ENCODE results near the gene PMEL. TPM values are rescaled to one million over a fixed set of nuclear protein-coding genes. Genes with fewer than 3 reads are reported as not detected.

Gene PMEL
- total and polyA plus RNA-seq, 2 of the 8 experiments (the other 6 are each of a cell fraction or from before 2014, with no cell fraction given): 120 to 382 TPM

DNA sequence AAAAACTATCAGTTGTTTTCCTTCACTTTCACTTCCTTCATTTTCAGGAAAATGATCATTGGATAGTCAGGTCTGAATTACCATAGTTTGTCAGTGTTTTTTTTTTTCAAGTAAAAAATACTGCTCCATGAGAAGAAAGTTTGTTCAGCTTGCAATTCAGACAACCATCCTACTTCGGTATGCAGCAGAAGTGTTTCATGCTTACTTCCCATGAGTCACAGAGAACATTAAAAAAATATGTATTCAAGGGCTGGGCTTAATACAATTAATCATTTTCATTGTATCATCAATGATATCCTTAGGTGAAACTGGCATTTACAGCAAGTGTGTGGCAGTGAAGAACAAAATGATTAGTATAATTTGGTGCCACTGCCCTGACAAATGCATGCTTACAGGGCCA is 59.8 kb downstream of the PMEL start:
- Histone ChIP-seq H3K79me2 (ENCODE audit: control insufficient read depth in 1 of 2, insufficient read depth in 2 of 2, low read length in 2 of 2) (no peaks in the 10 kb centered on the region; a peak in 1 of 4 replicates), H3K27me3 (replicated peaks in 1 of 4; ENCODE audit: control insufficient read depth in 3 of 4, extremely low read depth in 1 of 4, insufficient read depth in 3 of 4, low read length in 3 of 4) (no peaks in the 10 kb centered on the region), H2AFZ (ENCODE audit: low read length) (no peak overlapping the region), H3K14ac (ENCODE audit: insufficient read length) (no peak overlapping the region), H3K36me3 (ENCODE audit: control insufficient read depth in 2 of 4, insufficient read depth in 4 of 4, low read length in 3 of 4) (peaks cover 0 to 22% (median 17%) of the 10 kb centered on the region in 4 experiments; a peak in 7 of 8 replicates), H2BK5ac (ENCODE audit: low read depth, low read length) (no peak overlapping the region), H3K4ac (replicated peaks; ENCODE audit: insufficient read length, low read depth, low read length) (no peak overlapping the region), H3K79me1 (ENCODE audit: low read depth, low read length) (no peaks in the 10 kb centered on the region; the same call in 1 of the 2 replicates), H3K27ac (ENCODE audit: low read depth, low read length) (no peak overlapping the region), H3K4me1 (replicated peaks in 1 of 4; ENCODE audit: control insufficient read depth in 3 of 4, insufficient read depth in 4 of 4, low read length in 3 of 4) (no peaks in the 10 kb centered on the region), H3K9ac (replicated peaks in 1 of 4; ENCODE audit: extremely low read depth in 1 of 4, low read depth in 3 of 4, low read length in 3 of 4) (no peak overlapping the region), H4K20me1 (replicated peaks in 1 of 2; ENCODE audit: control insufficient read depth in 1 of 2, insufficient read depth in 2 of 2, low read length in 2 of 2) (peaks cover 0 to 4% of the 10 kb centered on the region in 2 experiments), H2BK12ac (ENCODE audit: low read depth, low read length) (no peak overlapping the region), H2AK5ac (ENCODE audit: low read depth, low read length) (no peak overlapping the region), H3K4me2 (ENCODE audit: insufficient read depth in 1 of 2, low read depth in 2 of 2, low read length in 2 of 2) (no peak overlapping the region), H2BK20ac (ENCODE audit: low read length) (no peak overlapping the region), H2BK15ac (ENCODE audit: low read length) (no peak overlapping the region), H3K9me3 (ENCODE audit: insufficient read depth in 2 of 2, low read depth in 1 of 2, low read length in 1 of 2) (no peaks in the 10 kb centered on the region), H4K5ac (ENCODE audit: insufficient read length, low read depth, low read length) (no peak overlapping the region), H2BK120ac (replicated peaks; ENCODE audit: low read depth, low read length) (no peak overlapping the region), H3K56ac (replicated peaks; ENCODE audit: insufficient read length, low read depth, low read length) (no peak overlapping the region), H4K91ac (replicated peaks; ENCODE audit: insufficient read length, low read length) (no peak overlapping the region), H3K23me2 (ENCODE audit: low read depth, low read length) (no peaks in the 10 kb centered on the region), H3K23ac (ENCODE audit: insufficient read length) (no peak overlapping the region), H3K4me3 (ENCODE audit: extremely low read depth in 1 of 4, insufficient read depth in 2 of 4, low read depth in 3 of 4, low read length in 4 of 4) (no peak overlapping the region), H3K18ac (ENCODE audit: extremely low read depth, low read length) (no peak overlapping the region), H4K8ac (ENCODE audit: extremely low read depth, insufficient read depth, low read length) (no peak overlapping the region)
- FAIRE-seq (no peak), DNase-seq (ENCODE audit: low read depth in 1 of 2, low spot score in 2 of 2) (no peak)
- ChIA-PET CTCF (ENCODE audit: partially characterized antibody) (no interaction called here), POLR2A (ENCODE audit: partially characterized antibody) (interaction anchor here (0.6 to 1.6 kb wide), 4 partner anchors 11 to 161 kb away, joined by 3 to 4 read pairs (median 4); no protein-coding TSS in a partner anchor)
- WGBS, 2 experiments (ENCODE audit: extremely low coverage in 1 of 2, insufficient coverage in 1 of 2, insufficient read length in 1 of 2, insufficient replicate concordance in 2 of 2, low coverage in 1 of 2, low lambda C conversion rate in 2 of 2, missing lambda C conversion rate in 1 of 2): 96% methylated on average over 1 of the region's 1 CpG; no CpG with 5 or more reads in 1 of the 2 experiments
- TF ChIP-seq MAFK (IDR thresholded peaks at IDR 0.05; ENCODE audit: low read depth, low read length) (no peak), KDM4A (IDR thresholded peaks at IDR 0.05; ENCODE audit: low read depth, low read length, severe bottlenecking) (no peak), SP4 (IDR thresholded peaks at IDR 0.05; ENCODE audit: low read length) (no peak)

Other genes with a start within 250 kb of the PMEL start
- 84.3 and 91.1 TPM in 2 replicates for gene BLOC1S1, start 250.0 kb downstream of the PMEL start, total RNA-seq (2021; fragmentation: NEBNext Ultra II Directional; extraction: Animal tissue kit (Norgen Biotek cat#: 25700))
- 149 and 185 TPM in 2 replicates for gene BLOC1S1, start 250.0 kb downstream of the PMEL start, polyA plus RNA-seq (2011; rRNA removed)
- gene RDH5, start 245.6 kb downstream of the PMEL start, total RNA-seq (2021; fragmentation: NEBNext Ultra II Directional; extraction: Animal tissue kit (Norgen Biotek cat#: 25700)): 4.2 and 4.5 TPM in 2 replicates
- 6.0 and 7.1 TPM in 2 replicates for gene RDH5, start 245.6 kb downstream of the PMEL start, polyA plus RNA-seq (2011; rRNA removed)
- gene CD63, start 237.0 kb downstream of the PMEL start, total RNA-seq (2021; fragmentation: NEBNext Ultra II Directional; extraction: Animal tissue kit (Norgen Biotek cat#: 25700)): 440 and 460 TPM in 2 replicates
- gene CD63, start 237.0 kb downstream of the PMEL start, polyA plus RNA-seq (2011; rRNA removed): 525 and 526 TPM in 2 replicates
- gene GDF11, start 222.9 kb downstream of the PMEL start, total RNA-seq (2021; fragmentation: NEBNext Ultra II Directional; extraction: Animal tissue kit (Norgen Biotek cat#: 25700)): 15.1 and 18.2 TPM in 2 replicates
- gene GDF11, start 222.9 kb downstream of the PMEL start, polyA plus RNA-seq (2011; rRNA removed): 12.1 and 17.6 TPM in 2 replicates
- gene SARNP, start 148.3 kb downstream of the PMEL start, total RNA-seq (2021; fragmentation: NEBNext Ultra II Directional; extraction: Animal tissue kit (Norgen Biotek cat#: 25700)): 114 and 117 TPM in 2 replicates
- 140 and 226 TPM in 2 replicates for gene SARNP, start 148.3 kb downstream of the PMEL start, polyA plus RNA-seq (2011; rRNA removed)
- 34.1 and 39.0 TPM in 2 replicates for gene ORMDL2, start 148.0 kb downstream of the PMEL start, total RNA-seq (2021; fragmentation: NEBNext Ultra II Directional; extraction: Animal tissue kit (Norgen Biotek cat#: 25700))
- 50.4 and 65.6 TPM in 2 replicates for gene ORMDL2, start 148.0 kb downstream of the PMEL start, polyA plus RNA-seq (2011; rRNA removed)
- 32.3 and 34.3 TPM in 2 replicates for gene DNAJC14, start 136.5 kb downstream of the PMEL start, total RNA-seq (2021; fragmentation: NEBNext Ultra II Directional; extraction: Animal tissue kit (Norgen Biotek cat#: 25700))
- gene DNAJC14, start 136.5 kb downstream of the PMEL start, polyA plus RNA-seq (2011; rRNA removed): 14.7 and 18.5 TPM in 2 replicates
- 2.6 and 2.7 TPM in 2 replicates for gene MMP19, start 123.1 kb downstream of the PMEL start, total RNA-seq (2021; fragmentation: NEBNext Ultra II Directional; extraction: Animal tissue kit (Norgen Biotek cat#: 25700))
- 2.8 and 3.3 TPM in 2 replicates for gene MMP19, start 123.1 kb downstream of the PMEL start, polyA plus RNA-seq (2011; rRNA removed)
- 58.5 and 58.9 TPM in 2 replicates for gene PYM1, start 38.1 kb downstream of the PMEL start, total RNA-seq (2021; fragmentation: NEBNext Ultra II Directional; extraction: Animal tissue kit (Norgen Biotek cat#: 25700))
- gene PYM1, start 38.1 kb downstream of the PMEL start, polyA plus RNA-seq (2011; rRNA removed): 37.3 and 38.7 TPM in 2 replicates
- gene DGKA, start 34.9 kb downstream of the PMEL start, total RNA-seq (2021; fragmentation: NEBNext Ultra II Directional; extraction: Animal tissue kit (Norgen Biotek cat#: 25700)): 18.0 and 21.3 TPM in 2 replicates
- 15.9 and 24.4 TPM in 2 replicates for gene DGKA, start 34.9 kb downstream of the PMEL start, polyA plus RNA-seq (2011; rRNA removed)
- 41.7 and 42.5 TPM in 2 replicates for gene CDK2, start 788 bp upstream of the PMEL start, total RNA-seq (2021; fragmentation: NEBNext Ultra II Directional; extraction: Animal tissue kit (Norgen Biotek cat#: 25700))
- 39.4 and 41.6 TPM in 2 replicates for gene CDK2, start 788 bp upstream of the PMEL start, polyA plus RNA-seq (2011; rRNA removed)
- gene RAB5B, start 8.0 kb upstream of the PMEL start, total RNA-seq (2021; fragmentation: NEBNext Ultra II Directional; extraction: Animal tissue kit (Norgen Biotek cat#: 25700)): 56.7 and 65.6 TPM in 2 replicates
- 47.2 and 62.4 TPM in 2 replicates for gene RAB5B, start 8.0 kb upstream of the PMEL start, polyA plus RNA-seq (2011; rRNA removed)
- gene SUOX, start 31.2 kb upstream of the PMEL start, total RNA-seq (2021; fragmentation: NEBNext Ultra II Directional; extraction: Animal tissue kit (Norgen Biotek cat#: 25700)): 22.5 and 23.1 TPM in 2 replicates
- gene SUOX, start 31.2 kb upstream of the PMEL start, polyA plus RNA-seq (2011; rRNA removed): 26.8 and 31.3 TPM in 2 replicates
- gene IKZF4, start 55.0 kb upstream of the PMEL start, total RNA-seq (2021; fragmentation: NEBNext Ultra II Directional; extraction: Animal tissue kit (Norgen Biotek cat#: 25700)): 12.5 and 13.3 TPM in 2 replicates
- 8.0 and 12.9 TPM in 2 replicates for gene IKZF4, start 55.0 kb upstream of the PMEL start, polyA plus RNA-seq (2011; rRNA removed)
- 53.4 and 64.3 TPM in 2 replicates for gene RPS26, start 75.9 kb upstream of the PMEL start, total RNA-seq (2021; fragmentation: NEBNext Ultra II Directional; extraction: Animal tissue kit (Norgen Biotek cat#: 25700))
- 1,236 and 1,922 TPM in 2 replicates for gene RPS26, start 75.9 kb upstream of the PMEL start, polyA plus RNA-seq (2011; rRNA removed)
- 49.2 and 52.4 TPM in 2 replicates for gene ERBB3, start 114.1 kb upstream of the PMEL start, total RNA-seq (2021; fragmentation: NEBNext Ultra II Directional; extraction: Animal tissue kit (Norgen Biotek cat#: 25700))
- 33.9 and 43.4 TPM in 2 replicates for gene ERBB3, start 114.1 kb upstream of the PMEL start, polyA plus RNA-seq (2011; rRNA removed)
- gene PA2G4, start 138.5 kb upstream of the PMEL start, total RNA-seq (2021; fragmentation: NEBNext Ultra II Directional; extraction: Animal tissue kit (Norgen Biotek cat#: 25700)): 237 and 242 TPM in 2 replicates
- 100 and 159 TPM in 2 replicates for gene PA2G4, start 138.5 kb upstream of the PMEL start, polyA plus RNA-seq (2011; rRNA removed)
- 4,440 and 4,619 TPM in 2 replicates for gene RPL41, start 150.6 kb upstream of the PMEL start, total RNA-seq (2021; fragmentation: NEBNext Ultra II Directional; extraction: Animal tissue kit (Norgen Biotek cat#: 25700))
- gene RPL41, start 150.6 kb upstream of the PMEL start, polyA plus RNA-seq (2011; rRNA removed): 10,552 and 16,488 TPM in 2 replicates
- 11.2 and 12.5 TPM in 2 replicates for gene ZC3H10, start 152.2 kb upstream of the PMEL start, total RNA-seq (2021; fragmentation: NEBNext Ultra II Directional; extraction: Animal tissue kit (Norgen Biotek cat#: 25700))
- gene ZC3H10, start 152.2 kb upstream of the PMEL start, polyA plus RNA-seq (2011; rRNA removed): 4.0 and 5.1 TPM in 2 replicates
- 85.1 and 86.9 TPM in 2 replicates for gene ESYT1, start 162.2 kb upstream of the PMEL start, total RNA-seq (2021; fragmentation: NEBNext Ultra II Directional; extraction: Animal tissue kit (Norgen Biotek cat#: 25700))
- gene ESYT1, start 162.2 kb upstream of the PMEL start, polyA plus RNA-seq (2011; rRNA removed): 165 and 174 TPM in 2 replicates
- 162 and 163 TPM in 2 replicates for gene MYL6B, start 186.5 kb upstream of the PMEL start, total RNA-seq (2021; fragmentation: NEBNext Ultra II Directional; extraction: Animal tissue kit (Norgen Biotek cat#: 25700))
- 146 and 202 TPM in 2 replicates for gene MYL6B, start 186.5 kb upstream of the PMEL start, polyA plus RNA-seq (2011; rRNA removed)
- 1,130 and 1,137 TPM in 2 replicates for gene MYL6, start 192.3 kb upstream of the PMEL start, total RNA-seq (2021; fragmentation: NEBNext Ultra II Directional; extraction: Animal tissue kit (Norgen Biotek cat#: 25700))
- 1,664 and 2,279 TPM in 2 replicates for gene MYL6, start 192.3 kb upstream of the PMEL start, polyA plus RNA-seq (2011; rRNA removed)
- 66.3 and 78.5 TPM in 2 replicates for gene SMARCC2, start 223.4 kb upstream of the PMEL start, total RNA-seq (2021; fragmentation: NEBNext Ultra II Directional; extraction: Animal tissue kit (Norgen Biotek cat#: 25700))
- 33.9 and 40.5 TPM in 2 replicates for gene SMARCC2, start 223.4 kb upstream of the PMEL start, polyA plus RNA-seq (2011; rRNA removed)

Measured in H1 (cell line).